Mesendoderm (in vitro differentiated cells): Measurements from ENCODE around the gene RELCH.
A peak's percentile ranks its signal among the peaks of the same experiment; 100 is the strongest.

Experiments
- DNase-seq: peaks from one replicate; pipeline ENCODE4 v3.0.0; 2013
- H2AK5ac ChIP-seq: 2 replicates; pipeline ENCODE4 v1.6.1; 2013; ENCODE audit warnings: low read length, inconsistent platforms
- H2BK120ac ChIP-seq: 2 replicates; pipeline ENCODE4 v1.6.1; 2013; ENCODE audit warnings: low read depth, mild to moderate bottlenecking, low read length, moderate library complexity, mixed read lengths
- H2BK15ac ChIP-seq: replicated peaks from 2 replicates; pipeline ENCODE4 v1.6.1; 2013; ENCODE audit warnings: low read depth, mild to moderate bottlenecking, moderate library complexity
- H2BK5ac ChIP-seq: 2 replicates; pipeline ENCODE4 v1.6.1; 2013; ENCODE audit warnings: low read length, inconsistent platforms
- H3K18ac ChIP-seq: 2 replicates; pipeline ENCODE4 v1.6.1; 2013; ENCODE audit warnings: mild to moderate bottlenecking, low read length, mixed read lengths
- H3K23ac ChIP-seq: one replicate; pipeline ENCODE4 v1.6.1; 2013; ENCODE audit warnings: low read length
- H3K27ac ChIP-seq: 2 replicates; pipeline ENCODE4 v1.5.1; 2013; ENCODE audit warnings: low read depth, mild to moderate bottlenecking, inconsistent platforms, low read length, moderate library complexity
- H3K27me3 ChIP-seq: 2 replicates; pipeline ENCODE4 v1.6.1; 2013; ENCODE audit warnings: low read length, control low read depth, mild to moderate bottlenecking, inconsistent platforms; ENCODE audit not compliant: insufficient read depth, poor library complexity
- H3K36me3 ChIP-seq: 2 replicates; pipeline ENCODE4 v1.6.1; 2013; ENCODE audit warnings: low read length, inconsistent platforms; ENCODE audit not compliant: control insufficient read depth, insufficient read depth
- H3K4ac ChIP-seq: one replicate; pipeline ENCODE4 v1.6.1; 2013; ENCODE audit warnings: low read depth, mild to moderate bottlenecking, low read length, moderate library complexity
- H3K4me1 ChIP-seq: 2 replicates; pipeline ENCODE4 v1.6.1; 2013; ENCODE audit warnings: low read depth, low read length, inconsistent platforms; ENCODE audit not compliant: control insufficient read depth
- H3K4me2 ChIP-seq: 2 replicates; pipeline ENCODE4 v1.6.1; 2013; ENCODE audit warnings: low read length
- H3K4me3 ChIP-seq: 2 replicates; pipeline ENCODE4 v1.5.1; 2013; ENCODE audit warnings: mild to moderate bottlenecking, low read length
- H3K56ac ChIP-seq: one replicate; pipeline ENCODE4 v1.6.1; 2013; ENCODE audit warnings: low read length
- H3K79me1 ChIP-seq: 2 replicates; pipeline ENCODE4 v1.6.1; 2013; ENCODE audit warnings: low read length, inconsistent platforms
- H3K79me2 ChIP-seq: 2 replicates; pipeline ENCODE4 v1.6.1; 2013; ENCODE audit warnings: mild to moderate bottlenecking, low read length; ENCODE audit not compliant: control insufficient read depth, insufficient read depth
- H3K9ac ChIP-seq: 2 replicates; pipeline ENCODE4 v1.6.1; 2013; ENCODE audit warnings: low read length, inconsistent platforms
- H4K5ac ChIP-seq: one replicate; pipeline ENCODE4 v1.6.1; 2013; ENCODE audit warnings: low read length
- H4K8ac ChIP-seq: one replicate; pipeline ENCODE4 v1.6.1; 2013; ENCODE audit warnings: low read depth, mild to moderate bottlenecking, control low read depth, low read length, moderate library complexity
- WGBS: extraction: QIAGEN DNeasy Blood & Tissue Kit; methylation state at CpG from one replicate; pipeline ENCODE4 v1.1.7; 2013; ENCODE audit warnings: low lambda C conversion rate, missing lambda C conversion rate; ENCODE audit not compliant: insufficient coverage; ENCODE audit errors: extremely low coverage; 5-methylcytosine and 5-hydroxymethylcytosine counted together

The RELCH gene

DNA sequence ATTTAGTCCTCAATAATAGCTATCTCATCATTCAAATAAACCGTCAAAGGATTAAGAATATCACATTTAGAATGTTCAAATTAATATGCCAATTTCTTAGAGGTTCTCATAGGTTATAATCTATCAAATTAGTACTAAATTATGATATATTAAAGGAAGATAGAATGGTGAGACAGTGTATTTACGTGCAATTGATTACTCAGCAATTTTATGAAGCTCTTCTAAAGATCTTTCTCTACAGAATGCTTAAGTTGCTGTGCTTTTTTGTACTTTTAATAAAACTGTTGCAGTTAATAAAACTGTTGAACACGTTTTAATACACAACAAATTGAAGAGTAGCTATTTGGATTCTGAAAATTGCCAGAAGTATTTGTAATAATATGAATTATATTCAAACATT lies 39.0 kb downstream of the RELCH start:
- WGBS, result 100% methylated on average over 1 of the region's 3 CpGs
- no peak overlapping the region for H2BK15ac ChIP-seq
- no peak overlapping the region for H3K23ac ChIP-seq
- H3K4me2 ChIP-seq, result no peak overlapping the region
- H3K4me1 ChIP-seq, result no peaks in the 10 kb centered on the region
- no peak overlapping the region for H3K56ac ChIP-seq
- DNase-seq, result no peak
- no peak overlapping the region for H4K8ac ChIP-seq
- H3K4ac ChIP-seq, result no peak overlapping the region
- H3K79me1 ChIP-seq, result no peaks in the 10 kb centered on the region
- H3K79me2 ChIP-seq, result no peaks in the 10 kb centered on the region
- no peak overlapping the region for H2AK5ac ChIP-seq
- H3K9ac ChIP-seq, result no peak overlapping the region
- no peak overlapping the region for H2BK5ac ChIP-seq
- no peak overlapping the region for H3K18ac ChIP-seq
- no peak overlapping the region for H3K27ac ChIP-seq
- no peak overlapping the region for H4K5ac ChIP-seq
- peaks cover 2% of the 10 kb centered on the region for H3K36me3 ChIP-seq
- no peak overlapping the region for H2BK120ac ChIP-seq
- H3K27me3 ChIP-seq, result no peaks in the 10 kb centered on the region
- no peak overlapping the region for H3K4me3 ChIP-seq

- DNase-seq, result no peak
- no peak overlapping the region for H2AK5ac ChIP-seq
- H3K4ac ChIP-seq, result no peak overlapping the region
- no peak overlapping the region for H2BK5ac ChIP-seq
- H3K56ac ChIP-seq, result no peak overlapping the region
- H4K5ac ChIP-seq, result no peak overlapping the region
- H2BK120ac ChIP-seq, result no peak overlapping the region
- WGBS, result no CpG with 5 or more reads among the region's 1 CpG
- no peaks in the 10 kb centered on the region for H3K36me3 ChIP-seq
- no peak overlapping the region for H2BK15ac ChIP-seq
- H3K27me3 ChIP-seq, result no peaks in the 10 kb centered on the region
- H3K79me2 ChIP-seq, result no peaks in the 10 kb centered on the region
- no peaks in the 10 kb centered on the region for H3K79me1 ChIP-seq
- no peak overlapping the region for H3K9ac ChIP-seq
- no peak overlapping the region for H3K18ac ChIP-seq
- H3K27ac ChIP-seq, result no peak overlapping the region
- H4K8ac ChIP-seq, result no peak overlapping the region
- H3K4me1 ChIP-seq, result no peaks in the 10 kb centered on the region
- no peak overlapping the region for H3K4me2 ChIP-seq
- H3K23ac ChIP-seq, result no peak overlapping the region
- H3K4me3 ChIP-seq, result no peak overlapping the region
Measured at GRCh38 chr18:62236252-62236651, 49.2 kb downstream of the RELCH start.

DNA sequence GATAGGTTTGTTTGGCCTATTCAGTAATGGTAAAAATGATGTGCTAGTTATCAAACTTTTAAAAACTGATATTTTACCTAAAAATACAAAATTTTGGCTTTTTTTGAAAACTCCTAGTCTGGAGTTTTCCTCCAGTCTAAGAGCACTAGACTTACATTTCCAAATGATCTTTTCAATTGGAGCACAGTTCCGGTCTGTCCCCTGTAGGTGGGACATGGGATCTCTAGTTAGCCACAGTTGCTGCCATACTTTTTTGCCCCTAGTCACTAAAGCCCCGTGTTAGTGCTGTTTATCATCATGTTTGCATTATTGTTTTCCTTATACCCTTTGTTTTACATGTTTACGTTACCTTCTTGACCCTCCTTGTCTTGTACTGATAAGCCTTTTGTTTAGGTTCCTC lies 52.4 kb downstream of the RELCH start:
- Histone ChIP-seq H3K56ac (no peak overlapping the region), H3K23ac (no peak overlapping the region), H3K79me2 (no peaks in the 10 kb centered on the region), H2BK120ac (no peak overlapping the region), H3K4me2 (no peak overlapping the region), H3K18ac (no peak overlapping the region), H3K9ac (no peak overlapping the region), H3K27me3 (no peaks in the 10 kb centered on the region), H3K79me1 (no peaks in the 10 kb centered on the region), H4K5ac (no peak overlapping the region), H4K8ac (no peak overlapping the region), H2BK15ac (no peak overlapping the region), H3K4me3 (no peak overlapping the region), H3K27ac (no peak overlapping the region), H3K4ac (no peak overlapping the region), H2BK5ac (no peak overlapping the region), H2AK5ac (no peak overlapping the region), H3K4me1 (no peaks in the 10 kb centered on the region), H3K36me3 (no peaks in the 10 kb centered on the region)
- WGBS, result no CpG with 5 or more reads among the region's 3 CpGs
- DNase-seq, result peak; percentile 10

DNA sequence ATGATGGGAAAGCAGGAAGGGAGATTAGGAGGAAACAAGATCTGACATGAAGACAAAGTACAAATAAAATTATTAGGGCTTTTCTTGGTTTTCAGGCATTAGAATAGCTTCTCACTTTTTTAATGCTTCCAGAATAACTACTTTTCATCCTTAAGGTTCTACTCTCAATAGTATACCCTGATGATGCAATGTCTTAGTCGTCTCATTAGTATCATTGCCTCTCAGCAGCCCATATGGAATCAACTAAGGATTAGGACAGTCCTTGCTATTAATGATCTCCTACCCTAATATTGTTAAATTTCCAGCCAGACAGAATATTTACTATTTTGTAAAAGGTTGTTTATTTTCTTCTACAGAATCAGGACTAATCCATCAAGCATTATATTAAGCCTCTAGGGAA lies 55.9 kb downstream of the RELCH start:
- Histone ChIP-seq H3K36me3 (no peaks in the 10 kb centered on the region), H3K4me1 (no peaks in the 10 kb centered on the region), H2BK120ac (no peak overlapping the region), H4K5ac (no peak overlapping the region), H3K27ac (no peak overlapping the region), H3K79me2 (no peaks in the 10 kb centered on the region), H3K18ac (no peak overlapping the region), H3K56ac (no peak overlapping the region), H3K4ac (no peak overlapping the region), H4K8ac (no peak overlapping the region), H2BK15ac (no peak overlapping the region), H3K23ac (no peak overlapping the region), H3K4me3 (no peak overlapping the region), H3K27me3 (no peaks in the 10 kb centered on the region), H3K79me1 (no peaks in the 10 kb centered on the region), H3K9ac (no peak overlapping the region), H2AK5ac (no peak overlapping the region), H3K4me2 (no peak overlapping the region), H2BK5ac (no peak overlapping the region)
- DNase-seq, result no peak
- WGBS, result no CpG with 5 or more reads among the region's 1 CpG

DNA sequence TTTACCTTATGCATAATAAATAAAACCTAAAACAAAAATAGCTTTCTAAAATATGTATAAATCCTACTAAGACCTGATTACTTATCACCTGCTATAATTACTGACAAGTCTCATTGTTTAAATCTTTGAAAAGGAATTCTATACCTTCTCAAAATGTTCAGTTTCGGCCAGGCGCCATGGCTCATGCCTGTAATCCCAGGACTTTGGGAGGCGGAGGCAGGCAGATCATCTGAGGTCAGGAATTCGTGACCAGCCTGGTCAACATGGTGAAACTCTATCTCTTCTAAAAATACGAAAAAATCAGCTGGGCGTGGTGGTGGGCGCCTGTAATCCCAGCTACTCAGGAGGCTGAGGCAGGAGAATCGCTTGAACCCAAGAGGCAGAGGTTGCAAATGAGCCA lies 58.1 kb downstream of the RELCH start:
- no peak overlapping the region for H3K18ac ChIP-seq
- H3K4me3 ChIP-seq, result no peak overlapping the region
- no peaks in the 10 kb centered on the region for H3K36me3 ChIP-seq
- no peak overlapping the region for H3K9ac ChIP-seq
- no CpG with 5 or more reads among the region's 8 CpGs for WGBS
- no peak overlapping the region for H2BK15ac ChIP-seq
- no peaks in the 10 kb centered on the region for H3K79me1 ChIP-seq
- no peaks in the 10 kb centered on the region for H3K4me1 ChIP-seq
- H3K27me3 ChIP-seq, result no peaks in the 10 kb centered on the region
- H3K4me2 ChIP-seq, result no peak overlapping the region
- H4K8ac ChIP-seq, result no peak overlapping the region
- H3K56ac ChIP-seq, result no peak overlapping the region
- H2AK5ac ChIP-seq, result no peak overlapping the region
- H3K79me2 ChIP-seq, result no peaks in the 10 kb centered on the region
- H3K23ac ChIP-seq, result no peak overlapping the region
- H2BK120ac ChIP-seq, result no peak overlapping the region
- no peak overlapping the region for H3K27ac ChIP-seq
- H4K5ac ChIP-seq, result no peak overlapping the region
- H2BK5ac ChIP-seq, result no peak overlapping the region
- no peak overlapping the region for H3K4ac ChIP-seq
- no peak for DNase-seq

GRCh38 chr18:62245699-62246098 lies 58.6 kb downstream of the RELCH start:
- Histone ChIP-seq H3K56ac (no peak overlapping the region), H3K4ac (no peak overlapping the region), H3K27ac (no peak overlapping the region), H3K27me3 (no peaks in the 10 kb centered on the region), H2BK5ac (no peak overlapping the region), H3K23ac (no peak overlapping the region), H3K4me3 (no peak overlapping the region), H4K5ac (no peak overlapping the region), H3K4me1 (no peaks in the 10 kb centered on the region), H3K36me3 (no peaks in the 10 kb centered on the region), H2BK15ac (no peak overlapping the region), H3K4me2 (no peak overlapping the region), H2AK5ac (no peak overlapping the region), H3K9ac (no peak overlapping the region), H2BK120ac (no peak overlapping the region), H3K18ac (no peak overlapping the region), H3K79me2 (no peaks in the 10 kb centered on the region), H3K79me1 (no peaks in the 10 kb centered on the region), H4K8ac (no peak overlapping the region)
- no CpG with 5 or more reads among the region's 1 CpG for WGBS
- DNase-seq, result no peak
